Measurements from ENCODE around the gene PNLDC1. TPM values are rescaled to one million over a fixed set of nuclear protein-coding genes. Genes with fewer than 3 reads are reported as not detected.

The PNLDC1 gene
- total RNA-seq, 1 donor from 2014 or later: not detected

- Histone ChIP-seq H3K27me3 (no peaks in the 10 kb centered on the region), H3K9me3 (no peaks in the 10 kb centered on the region), H3K4me1 (no peaks in the 10 kb centered on the region), H3K27ac (no peak overlapping the region), H3K4me3 (no peak overlapping the region), H3K36me3 (peaks cover 0 to 29% of the 10 kb centered on the region in 2 donors)
- DNase-seq (ENCODE audit: extremely low spot score in 2 of 2): no peak
- TF ChIP-seq POLR2AphosphoS5 (IDR thresholded peaks at IDR 0.05; ENCODE audit: insufficient read depth in 1 of 2, low read depth in 1 of 2) (no peak), POLR2A (IDR thresholded peaks at IDR 0.05) (no peak), CTCF (IDR thresholded peaks at IDR 0.05) (no peak)
- intact Hi-C loops (cut with DNase I): no loop called here
Observed at GRCh38 chr6:159769470-159769869, 30.6 kb upstream of the PNLDC1 start.

DNA sequence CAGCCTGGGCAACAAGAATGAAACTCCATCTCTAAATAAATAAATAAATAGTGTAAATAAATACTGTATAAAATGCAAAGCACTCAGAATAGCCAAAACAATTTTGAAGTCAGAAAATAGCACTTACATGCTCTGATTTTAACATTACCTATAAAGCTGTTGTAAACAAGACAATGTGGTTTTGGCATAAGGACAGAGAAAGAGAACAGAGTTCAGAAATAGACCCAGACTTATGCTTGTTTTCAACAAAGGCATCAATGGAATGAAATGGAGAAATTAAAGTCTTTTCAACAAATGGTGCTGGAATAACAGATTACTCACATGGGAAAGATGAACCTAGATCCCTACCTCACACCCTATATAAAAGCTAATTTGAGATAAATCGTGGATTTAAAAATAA, 27.9 kb upstream of the PNLDC1 start:
- TF ChIP-seq CTCF (IDR thresholded peaks at IDR 0.05): no peak
- TF ChIP-seq POLR2AphosphoS5 (IDR thresholded peaks at IDR 0.05; ENCODE audit: insufficient read depth in 1 of 2, low read depth in 1 of 2): no peak
- no peak for TF ChIP-seq POLR2A (IDR thresholded peaks at IDR 0.05)
- no peak overlapping the region for H3K27ac ChIP-seq
- H3K4me1 ChIP-seq: no peaks in the 10 kb centered on the region
- H3K9me3 ChIP-seq: no peaks in the 10 kb centered on the region
- peaks cover 0 to 43% of the 10 kb centered on the region in 2 donors for H3K36me3 ChIP-seq
- no peak overlapping the region for H3K4me3 ChIP-seq
- no peaks in the 10 kb centered on the region for H3K27me3 ChIP-seq
- no peak for DNase-seq (ENCODE audit: extremely low spot score in 2 of 2)
- intact Hi-C loops (cut with DNase I): no loop called here

DNA sequence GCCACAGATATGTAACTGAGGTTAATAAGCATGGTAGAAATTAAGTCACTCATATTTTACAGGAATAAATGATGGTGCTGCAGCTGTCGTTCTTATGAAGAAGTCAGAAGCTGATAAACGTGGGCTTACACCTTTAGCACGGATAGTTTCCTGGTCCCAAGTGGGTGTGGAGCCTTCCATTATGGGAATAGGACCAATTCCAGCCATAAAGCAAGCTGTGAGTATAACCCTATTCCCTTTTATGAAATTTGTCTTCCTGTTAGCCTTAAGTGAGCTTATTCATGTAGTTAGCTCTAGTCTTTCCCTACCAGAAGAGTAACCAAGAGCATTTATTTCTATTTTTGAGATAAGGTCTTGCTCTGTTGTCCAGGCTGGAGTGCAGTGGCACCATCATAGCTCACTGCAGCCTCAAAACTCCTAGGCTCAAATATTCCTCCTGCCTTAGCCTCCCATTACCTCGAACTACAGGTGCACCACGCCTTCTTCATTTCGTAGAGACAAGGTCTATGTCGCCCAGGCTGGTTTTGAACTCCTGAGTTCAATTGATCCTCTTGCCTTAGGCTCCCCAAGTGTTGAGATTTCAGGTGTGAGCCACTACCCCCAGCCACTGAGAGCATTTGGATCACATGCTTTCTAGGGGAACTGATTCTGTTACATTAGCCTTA, 22.7 kb upstream of the PNLDC1 start:
- no peaks in the 10 kb centered on the region for H3K4me1 ChIP-seq
- peaks cover 0 to 63% of the 10 kb centered on the region in 2 donors for H3K36me3 ChIP-seq
- DNase-seq (ENCODE audit: extremely low spot score in 2 of 2): no peak
- TF ChIP-seq CTCF (IDR thresholded peaks at IDR 0.05): no peak
- no peak for TF ChIP-seq POLR2A (IDR thresholded peaks at IDR 0.05)
- TF ChIP-seq POLR2AphosphoS5 (IDR thresholded peaks at IDR 0.05; ENCODE audit: insufficient read depth in 1 of 2, low read depth in 1 of 2): no peak
- H3K27ac ChIP-seq: no peak overlapping the region
- H3K4me3 ChIP-seq: no peak overlapping the region
- no peaks in the 10 kb centered on the region for H3K9me3 ChIP-seq
- no peaks in the 10 kb centered on the region for H3K27me3 ChIP-seq
- intact Hi-C loops (cut with DNase I): no loop called here

DNA sequence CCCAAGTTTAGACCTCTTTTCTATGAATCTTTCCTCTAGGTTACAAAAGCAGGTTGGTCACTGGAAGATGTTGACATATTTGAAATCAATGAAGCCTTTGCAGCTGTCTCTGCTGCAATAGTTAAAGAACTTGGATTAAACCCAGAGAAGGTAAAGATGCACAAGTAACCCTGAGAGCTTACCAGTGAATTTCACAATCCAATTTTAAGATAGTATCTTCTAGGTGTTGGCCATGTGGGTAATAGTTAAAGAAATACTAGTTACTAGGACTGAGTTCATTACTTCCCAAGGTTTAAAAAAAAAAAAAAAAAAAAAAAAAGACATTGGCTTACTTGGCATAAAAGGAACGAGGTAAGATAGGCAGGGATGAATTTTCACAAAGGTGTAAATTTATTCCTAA, 21.9 kb upstream of the PNLDC1 start:
- Histone ChIP-seq H3K9me3 (no peaks in the 10 kb centered on the region), H3K36me3 (peaks cover 0 to 70% of the 10 kb centered on the region in 2 donors), H3K27ac (no peak overlapping the region), H3K4me3 (no peak overlapping the region), H3K27me3 (no peaks in the 10 kb centered on the region), H3K4me1 (peaks cover 4% of the 10 kb centered on the region)
- TF ChIP-seq POLR2A (IDR thresholded peaks at IDR 0.05) (no peak), POLR2AphosphoS5 (IDR thresholded peaks at IDR 0.05; ENCODE audit: insufficient read depth in 1 of 2, low read depth in 1 of 2) (no peak), CTCF (IDR thresholded peaks at IDR 0.05) (no peak)
- intact Hi-C loops (cut with DNase I): no loop called here
- no peak for DNase-seq (ENCODE audit: extremely low spot score in 2 of 2)

GRCh38 chr6:159778542-159779103, 21.5 kb upstream of the PNLDC1 start:
- Histone ChIP-seq H3K4me3 (no peak overlapping the region), H3K27ac (no peak overlapping the region), H3K36me3 (peaks cover 0 to 75% of the 10 kb centered on the region in 2 donors), H3K4me1 (peaks cover 7% of the 10 kb centered on the region), H3K9me3 (no peaks in the 10 kb centered on the region), H3K27me3 (no peaks in the 10 kb centered on the region)
- no peak for DNase-seq (ENCODE audit: extremely low spot score in 2 of 2)
- no peak for TF ChIP-seq CTCF (IDR thresholded peaks at IDR 0.05)
- no peak for TF ChIP-seq POLR2A (IDR thresholded peaks at IDR 0.05)
- TF ChIP-seq POLR2AphosphoS5 (IDR thresholded peaks at IDR 0.05; ENCODE audit: insufficient read depth in 1 of 2, low read depth in 1 of 2): no peak
- intact Hi-C loops (cut with DNase I): no loop called here

Data from vagina (tissue), 2 donors.